Activated CD8-positive, alpha-beta memory T cell treated with anti-CD3 and anti-CD28 coated beads, Interleukin-2, amount 50 U/mL, for 1 hour (primary cell): Measurements from ENCODE around the gene NPHS1.

Source experiments
- DNase-seq: peaks from one replicate; pipeline ENCODE4 v3.0.0-alpha.2; 2020; ENCODE audit errors: extremely low read depth

Gene NPHS1

DNA sequence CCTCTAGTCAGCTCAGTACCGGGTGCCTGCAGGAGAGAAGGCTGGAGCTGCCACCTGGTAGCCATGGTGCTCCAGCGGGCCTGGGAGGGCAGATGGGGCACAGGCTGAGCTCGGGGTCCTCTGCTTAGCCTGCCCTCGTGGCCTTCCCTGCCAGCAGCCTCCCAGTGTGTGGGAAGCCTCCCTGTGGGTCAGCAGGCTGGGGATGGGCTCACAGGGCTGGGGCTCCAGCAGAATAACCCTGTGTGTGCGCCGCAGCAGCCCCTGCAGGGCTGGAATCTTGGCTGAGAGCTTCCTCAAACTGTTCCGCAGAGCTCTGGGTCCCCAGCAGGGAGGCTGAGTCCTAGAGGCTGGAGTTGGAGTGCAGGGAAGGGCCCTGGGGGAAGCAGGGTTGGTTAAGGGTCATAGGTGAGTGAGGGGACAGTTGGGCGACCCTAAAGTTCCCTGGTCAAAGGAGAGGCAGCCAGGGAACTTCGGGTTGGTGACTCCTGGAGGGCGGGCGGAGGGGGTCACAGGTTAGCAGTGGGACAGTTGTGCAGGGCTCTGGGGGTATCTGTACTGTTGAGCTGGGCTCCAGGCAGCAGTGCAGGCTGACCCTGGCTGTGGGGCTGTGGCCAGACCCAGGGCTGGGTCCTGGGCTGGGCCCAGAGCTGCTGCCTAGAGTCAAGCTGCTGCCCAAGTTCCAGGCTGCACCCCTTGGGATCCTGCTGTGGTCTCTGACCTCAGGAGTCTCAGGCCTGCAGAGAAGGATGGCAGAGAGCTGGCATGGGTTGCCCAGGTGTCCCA lies 62.9 kb downstream of the NPHS1 start:
- no peak for DNase-seq

DNA sequence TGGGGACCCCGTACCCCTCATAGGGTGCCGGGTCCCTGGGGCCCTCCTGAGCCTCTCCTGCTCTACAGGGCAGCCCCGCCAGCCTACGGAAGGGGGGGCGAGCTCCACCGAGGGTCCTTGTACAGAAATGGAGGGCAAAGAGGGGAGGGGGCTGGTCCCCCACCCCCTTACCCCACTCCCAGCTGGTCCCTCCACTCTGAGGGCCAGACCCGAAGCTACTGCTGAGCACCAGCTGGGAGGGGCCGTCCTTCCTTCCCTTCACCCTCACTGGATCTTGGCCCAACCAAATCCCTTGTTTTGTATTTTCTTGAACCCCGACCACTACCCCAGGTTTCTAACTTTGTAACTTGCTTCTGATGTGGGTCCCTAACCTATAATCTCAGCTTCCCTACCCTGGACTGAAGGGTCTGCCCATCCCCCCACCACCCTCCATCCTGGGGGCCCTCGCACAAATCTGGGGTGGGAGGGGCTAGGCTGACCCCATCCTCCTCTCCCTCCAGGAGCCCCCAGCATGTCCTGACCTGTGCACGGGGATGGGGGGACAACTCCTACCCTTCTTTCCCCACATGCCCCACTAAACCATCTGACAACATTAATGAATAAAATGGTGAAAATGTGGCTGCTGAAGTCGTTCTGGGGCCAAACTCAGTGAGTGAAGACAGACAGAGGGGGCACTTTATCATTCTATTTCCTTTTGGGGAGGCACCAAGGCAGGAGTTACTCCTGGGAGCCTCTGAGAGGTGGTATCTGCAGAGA lies 63.9 kb downstream of the NPHS1 start:
- DNase-seq: no peak

DNA sequence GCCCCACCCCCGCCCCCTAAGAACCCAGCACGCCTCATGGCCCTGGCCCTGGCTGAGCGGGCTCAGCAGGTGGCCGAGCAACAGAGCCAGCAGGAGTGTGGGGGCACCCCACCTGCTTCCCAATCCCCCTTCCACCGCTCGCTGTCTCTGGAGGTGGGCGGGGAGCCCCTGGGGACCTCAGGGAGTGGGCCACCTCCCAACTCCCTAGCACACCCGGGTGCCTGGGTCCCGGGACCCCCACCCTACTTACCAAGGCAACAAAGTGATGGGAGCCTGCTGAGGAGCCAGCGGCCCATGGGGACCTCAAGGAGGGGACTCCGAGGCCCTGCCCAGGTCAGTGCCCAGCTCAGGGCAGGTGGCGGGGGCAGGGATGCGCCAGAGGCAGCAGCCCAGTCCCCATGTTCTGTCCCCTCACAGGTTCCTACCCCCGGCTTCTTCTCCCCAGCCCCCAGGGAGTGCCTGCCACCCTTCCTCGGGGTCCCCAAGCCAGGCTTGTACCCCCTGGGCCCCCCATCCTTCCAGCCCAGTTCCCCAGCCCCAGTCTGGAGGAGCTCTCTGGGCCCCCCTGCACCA lies 65.0 kb downstream of the NPHS1 start:
- DNase-seq: no peak

DNA sequence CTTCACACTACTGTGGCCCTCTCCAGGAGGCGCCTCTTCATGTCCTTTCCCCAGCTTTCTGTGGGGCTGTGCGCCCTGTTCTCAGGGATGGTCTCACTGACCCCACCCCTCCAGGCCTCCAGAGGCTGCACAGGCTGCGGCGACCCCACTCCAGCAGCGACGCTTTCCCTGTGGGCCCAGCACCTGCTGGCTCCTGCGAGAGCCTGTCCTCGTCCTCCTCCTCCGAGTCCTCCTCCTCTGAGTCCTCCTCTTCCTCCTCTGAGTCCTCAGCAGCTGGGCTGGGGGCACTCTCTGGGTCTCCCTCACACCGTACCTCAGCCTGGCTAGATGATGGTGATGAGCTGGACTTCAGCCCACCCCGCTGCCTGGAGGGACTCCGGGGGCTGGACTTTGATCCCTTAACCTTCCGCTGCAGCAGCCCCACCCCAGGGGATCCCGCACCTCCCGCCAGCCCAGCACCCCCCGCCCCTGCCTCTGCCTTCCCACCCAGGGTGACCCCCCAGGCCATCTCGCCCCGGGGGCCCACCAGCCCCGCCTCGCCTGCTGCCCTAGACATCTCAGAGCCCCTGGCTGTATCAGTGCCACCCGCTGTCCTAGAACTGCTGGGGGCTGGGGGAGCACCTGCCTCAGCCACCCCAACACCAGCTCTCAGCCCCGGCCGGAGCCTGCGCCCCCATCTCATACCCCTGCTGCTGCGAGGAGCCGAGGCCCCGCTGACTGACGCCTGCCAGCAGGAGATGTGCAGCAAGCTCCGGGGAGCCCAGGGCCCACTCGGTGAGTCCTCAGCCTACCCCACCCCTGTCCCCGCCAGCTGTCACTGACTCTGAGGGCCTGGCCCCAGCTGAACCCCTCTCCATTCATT lies 65.8 kb downstream of the NPHS1 start:
- no peak for DNase-seq

DNA sequence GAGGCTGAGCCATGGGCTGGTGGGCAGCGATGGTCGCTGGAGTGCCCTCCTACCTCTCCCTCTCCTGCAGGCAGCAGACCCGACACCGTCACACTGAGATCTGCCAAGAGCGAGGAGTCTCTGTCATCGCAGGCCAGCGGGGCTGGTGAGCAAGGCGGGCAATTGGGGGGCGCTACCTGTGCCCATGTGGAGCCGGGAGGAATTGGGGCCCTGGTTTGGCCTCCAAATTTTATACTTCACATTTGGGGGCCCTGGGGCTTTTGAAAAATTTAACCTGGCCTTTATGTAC lies 67.0 kb downstream of the NPHS1 start:
- no peak for DNase-seq

DNA sequence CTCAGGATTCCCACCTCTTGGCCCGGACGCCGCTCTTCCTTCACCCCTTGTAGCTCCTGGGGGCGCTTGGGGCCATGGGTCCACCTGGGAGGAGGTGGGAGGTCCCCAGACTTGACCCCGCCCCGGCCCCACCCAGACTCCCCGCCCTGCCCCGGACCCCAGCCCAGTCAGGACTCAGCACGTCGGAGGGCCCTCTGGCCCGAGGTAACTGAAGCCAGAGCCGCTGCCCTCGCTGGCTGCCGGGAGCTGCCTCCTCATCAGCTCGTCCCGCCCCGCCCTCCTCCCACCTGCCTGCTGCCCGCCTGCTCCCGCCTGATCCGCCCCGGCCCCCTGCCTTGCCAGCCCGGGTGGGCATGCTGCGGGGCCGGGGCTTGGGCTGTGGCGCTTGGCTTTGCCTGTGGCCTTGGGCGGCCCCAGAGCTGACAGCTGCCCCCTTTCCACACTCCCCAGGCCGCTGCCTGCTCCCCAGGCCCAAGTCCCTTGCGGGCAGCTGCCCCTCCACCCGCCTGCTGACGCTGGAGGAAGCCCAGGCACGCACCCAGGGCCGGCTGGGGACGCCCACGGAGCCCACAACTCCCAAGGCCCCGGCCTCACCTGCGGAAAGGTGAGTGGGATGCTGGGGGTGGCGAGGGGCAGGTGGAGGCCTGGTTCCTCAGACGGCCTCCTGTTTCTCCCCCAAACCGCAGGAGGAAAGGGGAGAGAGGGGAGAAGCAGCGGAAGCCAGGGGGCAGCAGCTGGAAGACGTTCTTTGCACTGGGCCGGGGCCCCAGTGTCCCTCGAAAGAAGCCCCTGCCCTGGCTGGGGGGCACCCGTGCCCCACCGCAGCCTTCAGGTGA lies 67.6 kb downstream of the NPHS1 start:
- no peak for DNase-seq

DNA sequence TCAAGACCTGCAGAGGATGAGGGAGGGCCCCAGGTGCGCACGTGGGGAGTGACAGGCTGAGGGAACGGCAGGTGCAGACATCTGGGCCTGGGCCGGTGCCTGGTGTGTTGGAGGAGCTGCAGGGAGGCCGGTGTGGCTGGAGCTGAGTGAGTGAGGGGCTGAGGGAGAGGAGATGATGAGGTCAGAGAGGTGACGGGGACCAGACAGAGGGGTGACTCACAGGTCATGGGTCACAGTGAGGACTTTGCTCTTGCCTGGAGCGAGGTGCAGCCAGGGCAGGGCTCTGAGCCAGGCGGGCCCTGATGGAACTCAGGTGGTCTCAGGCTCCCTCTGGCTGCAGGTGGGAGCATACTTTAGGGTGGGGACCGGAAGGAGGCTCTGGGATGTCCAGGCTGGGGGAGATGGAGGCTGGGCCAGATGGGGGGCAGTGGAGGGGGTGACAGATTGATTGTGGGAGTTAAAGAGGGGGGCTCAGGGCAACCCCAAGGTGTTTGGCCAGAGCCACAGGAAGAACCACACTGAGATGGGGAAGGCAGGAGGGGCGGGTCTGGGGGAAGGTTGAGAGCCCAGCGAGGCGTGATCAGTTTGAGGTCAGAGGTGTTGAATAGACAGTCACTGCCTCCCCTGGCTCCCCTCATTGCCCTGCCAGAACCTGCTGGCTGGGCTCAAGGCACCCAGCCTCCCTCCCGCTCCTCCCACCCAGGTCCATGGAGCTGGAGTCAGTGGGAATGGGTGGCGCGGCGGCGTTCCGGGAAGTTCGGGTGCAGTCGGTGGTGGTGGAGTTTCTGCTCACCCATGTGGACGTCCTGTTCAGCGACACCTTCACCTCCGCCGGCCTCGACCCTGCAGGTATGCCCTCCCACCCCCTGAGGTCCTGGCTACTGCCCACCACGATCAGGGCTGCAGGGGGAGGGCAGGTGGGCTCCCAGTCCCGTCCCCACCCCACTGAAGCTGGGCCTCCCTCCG lies 68.6 kb downstream of the NPHS1 start:
- no peak for DNase-seq

DNA sequence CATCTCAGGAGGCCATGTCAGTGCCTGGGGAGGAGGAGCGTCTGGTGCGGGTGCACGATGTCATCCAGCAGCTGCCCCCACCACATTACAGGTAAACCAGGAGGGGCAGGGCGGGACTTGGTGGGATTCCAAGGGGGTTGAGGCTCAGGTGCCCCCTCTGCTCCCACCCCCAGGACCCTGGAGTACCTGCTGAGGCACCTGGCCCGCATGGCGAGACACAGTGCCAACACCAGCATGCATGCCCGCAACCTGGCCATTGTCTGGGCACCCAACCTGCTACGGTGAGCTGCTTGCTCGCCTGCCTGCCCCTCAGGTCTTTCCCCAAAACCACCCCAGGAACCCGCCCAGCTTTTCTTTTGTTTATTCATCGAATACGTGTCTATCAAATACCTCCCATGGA lies 69.7 kb downstream of the NPHS1 start:
- no peak for DNase-seq

DNA sequence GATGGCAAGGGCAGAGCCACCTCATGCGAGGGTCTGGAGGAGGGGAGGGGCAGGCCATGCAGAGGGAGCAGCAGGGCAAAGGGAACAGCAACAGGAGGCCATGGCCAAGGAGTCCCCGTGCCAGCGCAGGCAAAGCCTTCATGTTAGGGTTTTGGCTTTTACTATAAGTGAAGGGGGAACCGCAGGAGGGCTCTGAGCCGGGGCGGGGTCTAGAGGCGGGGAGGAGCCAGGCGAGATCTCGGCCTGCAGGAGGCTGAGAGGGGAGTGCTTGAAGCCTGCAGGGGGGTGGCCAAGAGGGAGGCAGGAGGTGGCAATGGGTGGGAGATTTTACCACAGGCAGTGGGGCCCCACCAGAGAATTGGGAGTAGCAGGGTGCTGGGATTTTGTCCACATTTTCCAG lies 70.7 kb downstream of the NPHS1 start:
- no peak for DNase-seq

DNA sequence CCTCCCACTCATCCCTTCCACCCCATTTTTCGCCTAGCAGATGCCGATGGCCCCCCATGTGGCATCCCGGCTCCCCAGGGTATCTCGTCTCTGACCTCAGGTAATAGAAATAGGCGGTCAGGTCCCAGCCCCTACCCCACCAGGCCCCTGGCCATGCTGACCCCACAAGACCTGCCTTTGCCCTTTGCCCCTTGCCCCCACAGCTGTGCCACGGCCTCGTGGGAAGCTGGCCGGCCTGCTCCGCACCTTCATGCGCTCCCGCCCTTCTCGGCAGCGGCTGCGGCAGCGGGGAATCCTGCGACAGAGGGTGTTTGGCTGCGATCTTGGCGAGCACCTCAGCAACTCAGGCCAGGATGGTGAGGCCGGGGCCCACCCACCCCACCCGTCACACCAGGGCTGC lies 71.6 kb downstream of the NPHS1 start:
- DNase-seq: no peak

DNA sequence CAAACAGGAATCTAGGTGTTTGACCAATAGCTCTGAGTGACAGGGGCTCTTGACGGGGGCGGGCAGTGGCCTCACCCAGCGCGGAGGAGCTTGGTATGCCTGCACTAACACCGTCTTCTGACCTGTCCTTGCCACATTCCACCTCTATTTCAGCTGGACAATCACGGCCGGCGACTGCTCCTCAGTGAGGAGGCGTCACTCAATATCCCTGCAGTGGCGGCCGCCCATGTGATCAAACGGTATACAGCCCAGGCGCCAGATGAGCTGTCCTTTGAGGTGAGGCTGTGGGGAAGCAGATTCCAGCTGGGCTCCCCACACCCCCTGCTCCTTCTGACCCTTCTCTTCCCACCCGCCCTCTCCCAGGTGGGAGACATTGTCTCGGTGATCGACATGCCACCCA lies 72.2 kb downstream of the NPHS1 start:
- no peak for DNase-seq

DNA sequence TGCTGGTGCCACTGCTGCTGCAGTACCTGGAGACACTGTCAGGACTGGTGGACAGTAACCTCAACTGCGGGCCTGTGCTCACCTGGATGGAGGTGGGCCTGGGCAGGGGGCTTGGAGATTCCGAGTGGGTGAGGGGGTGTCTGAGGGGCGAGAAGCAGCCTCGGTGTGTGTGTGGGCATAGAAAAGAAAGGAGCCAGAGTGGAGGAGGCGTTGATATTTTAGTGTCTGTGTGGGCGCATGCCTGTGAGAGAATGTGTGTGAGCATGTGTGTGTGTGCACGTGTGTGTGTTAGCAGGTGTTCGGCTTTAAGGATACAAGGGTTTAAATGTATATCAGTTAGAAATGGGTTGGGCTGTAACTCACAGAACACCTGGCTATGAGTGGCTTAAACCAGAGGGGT lies 73.3 kb downstream of the NPHS1 start:
- no peak for DNase-seq

DNA sequence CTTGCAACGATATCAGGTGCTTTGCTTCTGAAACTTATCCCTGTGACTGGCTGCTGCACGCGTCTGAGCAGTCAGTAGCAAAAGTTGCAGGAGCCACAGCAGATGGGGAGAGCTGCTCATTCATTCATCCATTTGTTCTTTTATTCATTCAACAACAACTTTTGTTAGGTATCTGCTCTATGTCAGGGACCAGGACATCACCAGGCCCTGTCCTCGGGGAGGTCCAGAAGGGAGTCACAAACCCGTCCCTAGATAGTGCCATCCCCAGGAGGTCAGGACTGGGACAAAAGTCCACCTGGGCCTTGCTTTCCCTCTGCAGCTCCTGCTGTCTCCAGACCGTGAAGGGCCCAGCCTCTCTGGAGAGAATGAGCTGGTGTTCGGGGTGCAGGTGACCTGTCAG lies 74.3 kb downstream of the NPHS1 start:
- no peak for DNase-seq

DNA sequence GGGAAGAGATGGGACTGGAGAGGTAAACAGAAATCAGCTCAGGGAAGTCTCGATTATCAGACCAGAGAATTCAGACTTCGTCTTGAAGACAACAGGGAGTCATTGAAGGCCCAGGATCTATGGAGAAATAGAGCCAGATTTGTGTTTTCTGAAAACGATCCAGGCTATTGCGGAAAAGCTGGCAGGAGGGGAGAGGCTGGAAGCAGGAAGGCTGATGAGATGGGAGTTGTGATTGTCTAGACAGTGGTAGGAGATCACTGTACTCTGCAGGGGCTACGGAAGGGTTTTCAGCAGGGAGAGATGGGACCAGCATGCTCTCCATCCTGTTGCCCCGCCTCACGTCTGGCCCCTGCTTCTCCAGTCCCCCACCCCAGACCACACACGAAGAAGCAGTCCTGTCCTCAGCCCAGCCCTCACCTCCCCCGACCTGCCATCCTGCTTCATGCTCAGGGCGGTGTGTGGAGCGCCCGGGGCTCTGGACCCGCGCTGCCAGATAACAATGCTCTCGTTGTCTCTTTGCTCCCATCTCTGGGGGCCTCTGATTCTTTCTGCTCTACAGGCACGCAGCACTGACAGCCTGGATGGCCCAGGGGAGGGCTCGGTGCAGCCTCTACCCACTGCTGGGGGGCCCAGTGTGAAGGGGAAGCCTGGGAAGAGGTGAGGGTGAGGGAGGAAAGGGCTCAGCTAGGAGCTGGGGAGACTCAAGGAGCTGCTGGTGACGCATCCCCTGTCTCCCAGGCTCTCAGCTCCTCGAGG lies 75.0 kb downstream of the NPHS1 start:
- DNase-seq: no peak

DNA sequence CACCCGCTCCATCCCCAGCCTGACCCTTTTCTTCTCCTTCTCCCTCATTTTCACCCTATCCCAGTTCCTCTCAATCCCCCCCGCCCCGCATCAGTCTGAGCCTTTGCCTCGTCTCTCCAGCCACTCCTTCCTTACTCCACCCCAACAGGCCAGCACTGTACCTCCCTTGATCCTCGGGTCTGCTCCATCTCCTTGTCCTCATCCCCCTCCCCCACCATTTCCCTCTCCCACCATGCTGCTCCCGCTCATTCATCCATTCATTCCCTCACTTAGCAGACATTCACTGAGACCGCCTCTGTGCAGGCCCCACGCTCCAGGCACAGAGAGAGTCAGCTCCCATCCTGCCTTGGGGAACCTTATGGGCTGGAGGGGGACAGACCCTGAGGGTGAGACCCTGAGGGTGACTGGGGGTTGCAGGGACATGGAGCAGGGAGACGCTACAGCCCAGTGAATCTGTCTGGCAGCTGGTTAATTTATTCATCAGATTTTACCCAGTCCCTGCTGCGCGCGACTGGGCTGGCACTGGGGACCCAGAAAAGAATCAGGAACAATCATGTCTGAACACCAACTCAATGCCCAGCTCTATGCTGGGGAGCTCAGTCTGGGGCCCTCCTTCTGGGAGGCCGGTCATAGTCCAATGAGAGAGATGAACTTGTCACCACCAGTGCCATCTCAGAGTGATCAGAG lies 76.1 kb downstream of the NPHS1 start:
- no peak for DNase-seq
